HG03280 (cell line): ENCODE results near the gene TRPC4.

Source experiments
- ATAC-seq: cut with Tn5 transposase; IDR thresholded peaks from one replicate; pipeline ENCODE4 v1.9.1; 2021; ENCODE audit warnings: mild to moderate bottlenecking, moderate library complexity; ENCODE audit not compliant: unreplicated experiment

Gene TRPC4

GRCh38 chr13:37735293-37735692, 134.3 kb downstream of the TRPC4 start:
- ATAC-seq = no peak

GRCh38 chr13:37729876-37730275, 139.7 kb downstream of the TRPC4 start:
- ATAC-seq = no peak

- no peak for ATAC-seq
Observed at GRCh38 chr13:37716420-37717195, 153.0 kb downstream of the TRPC4 start.

- no peak for ATAC-seq
Observed at GRCh38 chr13:37715606-37716015, 154.0 kb downstream of the TRPC4 start.

GRCh38 chr13:37709318-37709717, 160.3 kb downstream of the TRPC4 start:
- ATAC-seq = no peak

GRCh38 chr13:37707739-37708500, 161.7 kb downstream of the TRPC4 start:
- ATAC-seq = no peak

- no peak for ATAC-seq
Observed at GRCh38 chr13:37706041-37706440, 163.5 kb downstream of the TRPC4 start.

- no peak for ATAC-seq
Observed at GRCh38 chr13:37701972-37702371, 167.6 kb downstream of the TRPC4 start.

GRCh38 chr13:37701306-37701705, 168.3 kb downstream of the TRPC4 start:
- ATAC-seq = no peak

- ATAC-seq = no peak
Observed at GRCh38 chr13:37700887-37701286, 168.7 kb downstream of the TRPC4 start.

- ATAC-seq = no peak
Observed at GRCh38 chr13:37695200-37695599, 174.4 kb downstream of the TRPC4 start.

- no peak for ATAC-seq
Observed at GRCh38 chr13:37690361-37690760, 179.2 kb downstream of the TRPC4 start.

- ATAC-seq = no peak
Observed at GRCh38 chr13:37686501-37686900, 183.1 kb downstream of the TRPC4 start.

- ATAC-seq = no peak
Observed at GRCh38 chr13:37685206-37685605, 184.4 kb downstream of the TRPC4 start.

GRCh38 chr13:37682496-37682895, 187.1 kb downstream of the TRPC4 start:
- no peak for ATAC-seq

GRCh38 chr13:37681281-37682032, 188.1 kb downstream of the TRPC4 start:
- no peak for ATAC-seq

GRCh38 chr13:37680137-37680536, 189.4 kb downstream of the TRPC4 start:
- no peak for ATAC-seq

GRCh38 chr13:37679043-37679442, 190.5 kb downstream of the TRPC4 start:
- ATAC-seq = no peak

- ATAC-seq = no peak
Observed at GRCh38 chr13:37669845-37670244, 199.7 kb downstream of the TRPC4 start.

GRCh38 chr13:37667702-37668101, 201.9 kb downstream of the TRPC4 start:
- no peak for ATAC-seq

GRCh38 chr13:37666036-37666435, 203.5 kb downstream of the TRPC4 start:
- no peak for ATAC-seq

GRCh38 chr13:37665420-37665819, 204.2 kb downstream of the TRPC4 start:
- ATAC-seq = no peak
